Measurements from ENCODE around the gene EPS15.

- TF ChIP-seq CTCF (conservative IDR thresholded peaks at IDR 0.05; ENCODE audit: low read depth in 2 of 2) (no peak), EZH2 (IDR thresholded peaks at IDR 0.05; ENCODE audit: low read depth, unreplicated experiment) (no peak), POLR2AphosphoS5 (IDR thresholded peaks at IDR 0.05; ENCODE audit: low read depth) (no peak), EZH2phosphoT487 (IDR thresholded peaks at IDR 0.05; ENCODE audit: unreplicated experiment) (no peak), REST (IDR thresholded peaks at IDR 0.05; ENCODE audit: unreplicated experiment) (no peak), ETS1 (IDR thresholded peaks at IDR 0.05) (no peak), CREB1 (CRISPR knock-in tag; IDR thresholded peaks at IDR 0.05; ENCODE audit: low read depth) (no peak), ZNF114 (CRISPR knock-in tag; IDR thresholded peaks at IDR 0.05) (no peak), JUNB (IDR thresholded peaks at IDR 0.05; ENCODE audit: unreplicated experiment) (no peak), NANOG (IDR thresholded peaks at IDR 0.05; ENCODE audit: borderline replicate concordance) (no peak)
Observed at GRCh38 chr1:51499694-51500093, 19.4 kb downstream of the EPS15 start.
